Measurements from ENCODE around the gene PHACTR1. TPM values are rescaled to one million over a fixed set of nuclear protein-coding genes. Genes with fewer than 3 reads are reported as not detected.

Gene PHACTR1
- total and polyA plus RNA-seq, 9 of the 15 experiments (the other 6 are each of a cell fraction or from before 2014, with no cell fraction given), result 11.5 to 32.6 (median 22.0) TPM

DNA sequence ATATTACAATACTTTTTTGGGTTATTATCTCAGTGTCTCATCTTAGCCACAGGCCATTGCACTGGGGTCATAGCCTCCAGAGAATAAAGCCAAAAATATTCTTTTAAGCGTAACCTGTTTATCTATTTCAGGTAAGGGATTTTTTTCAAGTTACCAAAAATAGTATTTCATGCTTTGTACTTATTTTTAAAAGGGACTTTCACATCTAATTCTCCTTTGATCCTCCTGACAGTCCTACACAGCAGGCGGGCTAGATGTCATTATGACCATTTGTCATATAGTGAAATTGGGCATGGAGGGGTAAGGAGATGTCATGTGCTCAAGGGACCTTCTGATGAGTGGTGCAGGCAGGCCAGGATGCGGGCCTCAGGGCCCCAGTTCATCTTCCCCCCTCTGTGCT, 542.8 kb downstream of the PHACTR1 start (continued):
- TF ChIP-seq, protein P1, sequence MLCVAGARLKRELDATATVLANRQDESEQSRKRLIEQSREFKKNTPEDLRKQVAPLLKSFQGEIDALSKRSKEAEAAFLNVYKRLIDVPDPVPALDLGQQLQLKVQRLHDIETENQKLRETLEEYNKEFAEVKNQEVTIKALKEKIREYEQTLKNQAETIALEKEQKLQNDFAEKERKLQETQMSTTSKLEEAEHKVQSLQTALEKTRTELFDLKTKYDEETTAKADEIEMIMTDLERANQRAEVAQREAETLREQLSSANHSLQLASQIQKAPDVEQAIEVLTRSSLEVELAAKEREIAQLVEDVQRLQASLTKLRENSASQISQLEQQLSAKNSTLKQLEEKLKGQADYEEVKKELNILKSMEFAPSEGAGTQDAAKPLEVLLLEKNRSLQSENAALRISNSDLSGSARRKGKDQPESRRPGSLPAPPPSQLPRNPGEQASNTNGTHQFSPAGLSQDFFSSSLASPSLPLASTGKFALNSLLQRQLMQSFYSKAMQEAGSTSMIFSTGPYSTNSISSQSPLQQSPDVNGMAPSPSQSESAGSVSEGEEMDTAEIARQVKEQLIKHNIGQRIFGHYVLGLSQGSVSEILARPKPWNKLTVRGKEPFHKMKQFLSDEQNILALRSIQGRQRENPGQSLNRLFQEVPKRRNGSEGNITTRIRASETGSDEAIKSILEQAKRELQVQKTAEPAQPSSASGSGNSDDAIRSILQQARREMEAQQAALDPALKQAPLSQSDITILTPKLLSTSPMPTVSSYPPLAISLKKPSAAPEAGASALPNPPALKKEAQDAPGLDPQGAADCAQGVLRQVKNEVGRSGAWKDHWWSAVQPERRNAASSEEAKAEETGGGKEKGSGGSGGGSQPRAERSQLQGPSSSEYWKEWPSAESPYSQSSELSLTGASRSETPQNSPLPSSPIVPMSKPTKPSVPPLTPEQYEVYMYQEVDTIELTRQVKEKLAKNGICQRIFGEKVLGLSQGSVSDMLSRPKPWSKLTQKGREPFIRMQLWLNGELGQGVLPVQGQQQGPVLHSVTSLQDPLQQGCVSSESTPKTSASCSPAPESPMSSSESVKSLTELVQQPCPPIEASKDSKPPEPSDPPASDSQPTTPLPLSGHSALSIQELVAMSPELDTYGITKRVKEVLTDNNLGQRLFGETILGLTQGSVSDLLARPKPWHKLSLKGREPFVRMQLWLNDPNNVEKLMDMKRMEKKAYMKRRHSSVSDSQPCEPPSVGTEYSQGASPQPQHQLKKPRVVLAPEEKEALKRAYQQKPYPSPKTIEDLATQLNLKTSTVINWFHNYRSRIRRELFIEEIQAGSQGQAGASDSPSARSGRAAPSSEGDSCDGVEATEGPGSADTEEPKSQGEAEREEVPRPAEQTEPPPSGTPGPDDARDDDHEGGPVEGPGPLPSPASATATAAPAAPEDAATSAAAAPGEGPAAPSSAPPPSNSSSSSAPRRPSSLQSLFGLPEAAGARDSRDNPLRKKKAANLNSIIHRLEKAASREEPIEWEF (CRISPR knock-in tag; IDR thresholded peaks at IDR 0.05), result no peak
- TF ChIP-seq, protein P2, sequence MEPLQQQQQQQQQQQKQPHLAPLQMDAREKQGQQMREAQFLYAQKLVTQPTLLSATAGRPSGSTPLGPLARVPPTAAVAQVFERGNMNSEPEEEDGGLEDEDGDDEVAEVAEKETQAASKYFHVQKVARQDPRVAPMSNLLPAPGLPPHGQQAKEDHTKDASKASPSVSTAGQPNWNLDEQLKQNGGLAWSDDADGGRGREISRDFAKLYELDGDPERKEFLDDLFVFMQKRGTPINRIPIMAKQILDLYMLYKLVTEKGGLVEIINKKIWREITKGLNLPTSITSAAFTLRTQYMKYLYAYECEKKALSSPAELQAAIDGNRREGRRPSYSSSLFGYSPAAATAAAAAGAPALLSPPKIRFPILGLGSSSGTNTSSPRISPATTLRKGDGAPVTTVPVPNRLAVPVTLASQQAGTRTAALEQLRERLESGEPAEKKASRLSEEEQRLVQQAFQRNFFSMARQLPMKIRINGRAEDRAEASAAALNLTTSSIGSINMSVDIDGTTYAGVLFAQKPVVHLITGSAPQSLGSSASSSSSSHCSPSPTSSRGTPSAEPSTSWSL (CRISPR knock-in tag; IDR thresholded peaks at IDR 0.05; ENCODE audit: borderline replicate concordance), result no peak

DNA sequence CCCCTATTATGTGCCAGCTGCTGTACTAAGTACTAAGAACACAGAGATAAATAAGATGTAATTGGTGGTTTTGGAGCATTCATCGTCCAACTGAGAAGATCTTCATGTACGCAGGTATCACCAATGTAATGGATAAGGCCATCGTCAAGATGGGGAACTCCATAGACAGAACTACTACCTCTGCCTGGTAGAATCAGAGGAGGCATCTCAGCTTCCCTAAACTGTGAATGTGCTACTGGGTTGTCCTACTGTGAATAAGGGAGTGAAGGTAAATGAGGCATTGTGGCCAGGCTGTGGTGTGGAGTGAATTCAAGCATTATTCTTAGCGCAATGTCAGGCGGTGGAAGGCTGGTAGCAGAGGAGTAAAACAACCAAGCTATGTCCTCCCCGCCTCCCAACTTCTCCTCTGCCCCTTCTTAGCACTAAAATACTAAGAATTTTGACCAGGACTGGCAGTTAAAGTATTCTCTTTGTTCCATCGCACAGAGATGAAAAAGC, 543.6 kb downstream of the PHACTR1 start:
- intact Hi-C loops (cut with micrococcal nuclease) (no loop called here), in situ Hi-C loops (cut with MboI) (no loop called here)
- Histone ChIP-seq H2AFZ (ENCODE audit: low read depth, low read length) (no peak overlapping the region), H3K9ac (ENCODE audit: insufficient read depth in 1 of 2, low read depth in 2 of 2, low read length in 2 of 2) (no peak overlapping the region), H4K20me1 (replicated peaks; ENCODE audit: control insufficient read depth, insufficient read depth, low read length) (no peaks in the 10 kb centered on the region), H3K27me3 (ENCODE audit: control insufficient read depth in 2 of 2, insufficient read depth in 2 of 2, low read length in 2 of 2) (no peaks in the 10 kb centered on the region), H3K27ac (ENCODE audit: extremely low read depth, low read depth, low read length) (no peak overlapping the region), H3K4me3 (no peak overlapping the region), H3K9me3 (replicated peaks; ENCODE audit: control insufficient read depth, insufficient read depth, low read depth, low read length) (no peaks in the 10 kb centered on the region), H3K4me1 (replicated peaks in 1 of 2; ENCODE audit: control insufficient read depth in 2 of 2, insufficient read depth in 2 of 2, low read length in 2 of 2) (peaks cover 0 to 7% of the 10 kb centered on the region in 2 experiments; a peak in 4 of 5 replicates), H3K79me2 (ENCODE audit: control insufficient read depth, insufficient read depth, low read length) (no peaks in the 10 kb centered on the region), H3K4me2 (ENCODE audit: insufficient read depth, low read length) (no peak overlapping the region), H3K36me3 (ENCODE audit: control insufficient read depth, insufficient read depth, low read length) (no peaks in the 10 kb centered on the region), H3K9me1 (ENCODE audit: control insufficient read depth, insufficient read depth, low read length) (no peaks in the 10 kb centered on the region)
- CTCF ChIA-PET (ENCODE audit: low intra/inter-chr PET ratio), result no interaction called here
- ATAC-seq (no peak), FAIRE-seq (no peak), DNase-seq (ENCODE audit: extremely low read depth in 1 of 4, low spot score in 3 of 4) (no peak)
- POLR2A ChIA-PET, result interaction anchor here (4.2 kb wide), 1 partner anchor 10 kb away, joined by 33 read pairs; no protein-coding TSS in a partner anchor
- no TSS peak for BruUV-seq (replicated peaks)
- WGBS (ENCODE audit: insufficient coverage, low coverage, missing lambda C conversion rate), result 76% methylated on average over 7 of the region's 7 CpGs
- TF ChIP-seq, protein P3, sequence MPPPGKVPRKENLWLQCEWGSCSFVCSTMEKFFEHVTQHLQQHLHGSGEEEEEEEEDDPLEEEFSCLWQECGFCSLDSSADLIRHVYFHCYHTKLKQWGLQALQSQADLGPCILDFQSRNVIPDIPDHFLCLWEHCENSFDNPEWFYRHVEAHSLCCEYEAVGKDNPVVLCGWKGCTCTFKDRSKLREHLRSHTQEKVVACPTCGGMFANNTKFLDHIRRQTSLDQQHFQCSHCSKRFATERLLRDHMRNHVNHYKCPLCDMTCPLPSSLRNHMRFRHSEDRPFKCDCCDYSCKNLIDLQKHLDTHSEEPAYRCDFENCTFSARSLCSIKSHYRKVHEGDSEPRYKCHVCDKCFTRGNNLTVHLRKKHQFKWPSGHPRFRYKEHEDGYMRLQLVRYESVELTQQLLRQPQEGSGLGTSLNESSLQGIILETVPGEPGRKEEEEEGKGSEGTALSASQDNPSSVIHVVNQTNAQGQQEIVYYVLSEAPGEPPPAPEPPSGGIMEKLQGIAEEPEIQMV (tag; conservative IDR thresholded peaks at IDR 0.05; ENCODE audit: low read depth), result no peak
- TF ChIP-seq SRSF7 (optimal IDR thresholded peaks at IDR 0.05; ENCODE audit: low read depth, low read length) (no peak), CREB1 (IDR thresholded peaks at IDR 0.05) (no peak), CREB1 (CRISPR knock-in tag; IDR thresholded peaks at IDR 0.05) (no peak), YBX1 (IDR thresholded peaks at IDR 0.05) (no peak), HIVEP1 (CRISPR knock-in tag; IDR thresholded peaks at IDR 0.05) (no peak), SETDB1 (IDR thresholded peaks at IDR 0.05; ENCODE audit: low read length) (no peak), NFRKB (IDR thresholded peaks at IDR 0.05; ENCODE audit: low read depth) (no peak)
